Adrenal gland (tissue), 5 donors: Measurements from ENCODE around the gene SIK2.

ENCODE experiments used
- CTCF ChIP-seq, 6 experiments: fragments of 450-650 bp in 4 of 6; fragments of 200-600 bp in 2 of 6; sonication (generic) in 1 of 6; IDR thresholded peaks; 1 replicate in 5 of 6; 2 replicates in 1 of 6; pipeline versions ENCODE4 v1.5.1 to v1.8.0; 2016 to 2021; ENCODE audit warnings: antibody characterized with exemption in 6 of 6, mild to moderate bottlenecking in 2 of 6, moderate library complexity in 1 of 6
- POLR2A ChIP-seq, 2 donors: fragments of 450-650 bp; IDR thresholded peaks; one replicate each; pipeline ENCODE4 v1.6.1; 2017; ENCODE audit warnings: antibody characterized with exemption in 2 of 2, mild to moderate bottlenecking in 2 of 2, moderate library complexity in 1 of 2
- donor health status: DM: no; HTN: no; CAD: no.

- TF ChIP-seq CTCF (IDR thresholded peaks at IDR 0.05) (no peak), POLR2A (IDR thresholded peaks at IDR 0.05) (no peak)
Measured at GRCh38 chr11:111736181-111736590, 133.9 kb downstream of the SIK2 start.
